MG63 (cell line): ENCODE results near the gene MRGPRG. TPM values are rescaled to one million over a fixed set of nuclear protein-coding genes. Genes with fewer than 3 reads are reported as not detected.

Experiments
- DNase-seq: peaks from one replicate; pipeline ENCODE4 v3.0.0-alpha.2; 2020
- H3K27me3 ChIP-seq: fragments of 250-450 bp; sonication (Bioruptor Pico); 2 replicates; pipeline ENCODE4 v1.5.1; 2020; ENCODE audit warnings: mild to moderate bottlenecking, moderate library complexity
- H3K36me3 ChIP-seq: fragments of 250-450 bp; sonication (Bioruptor Pico); 2 replicates; pipeline ENCODE4 v1.5.1; 2020; ENCODE audit warnings: mild to moderate bottlenecking, moderate library complexity
- H3K4me3 ChIP-seq: fragments of 250-450 bp; sonication (Bioruptor Pico); 2 replicates; pipeline ENCODE4 v1.5.1; 2020; ENCODE audit warnings: mild to moderate bottlenecking, moderate library complexity
- H3K9me3 ChIP-seq: fragments of 250-450 bp; sonication (Bioruptor Pico); 2 replicates; pipeline ENCODE4 v1.5.1; 2020; ENCODE audit warnings: mild to moderate bottlenecking, moderate library complexity
- total RNA-seq: library from RNA; depleted of rRNA; stranded (reverse); fragments of >200 nt; shearing (Covaris generic); gene quantifications from 2 replicates; pipeline ENCODE4 v1.2.3, GENCODE V29; 2014; ENCODE audit warnings: low replicate concordance

Gene MRGPRG
- total RNA-seq, 1 experiment from 2014 or later: not detected

DNA sequence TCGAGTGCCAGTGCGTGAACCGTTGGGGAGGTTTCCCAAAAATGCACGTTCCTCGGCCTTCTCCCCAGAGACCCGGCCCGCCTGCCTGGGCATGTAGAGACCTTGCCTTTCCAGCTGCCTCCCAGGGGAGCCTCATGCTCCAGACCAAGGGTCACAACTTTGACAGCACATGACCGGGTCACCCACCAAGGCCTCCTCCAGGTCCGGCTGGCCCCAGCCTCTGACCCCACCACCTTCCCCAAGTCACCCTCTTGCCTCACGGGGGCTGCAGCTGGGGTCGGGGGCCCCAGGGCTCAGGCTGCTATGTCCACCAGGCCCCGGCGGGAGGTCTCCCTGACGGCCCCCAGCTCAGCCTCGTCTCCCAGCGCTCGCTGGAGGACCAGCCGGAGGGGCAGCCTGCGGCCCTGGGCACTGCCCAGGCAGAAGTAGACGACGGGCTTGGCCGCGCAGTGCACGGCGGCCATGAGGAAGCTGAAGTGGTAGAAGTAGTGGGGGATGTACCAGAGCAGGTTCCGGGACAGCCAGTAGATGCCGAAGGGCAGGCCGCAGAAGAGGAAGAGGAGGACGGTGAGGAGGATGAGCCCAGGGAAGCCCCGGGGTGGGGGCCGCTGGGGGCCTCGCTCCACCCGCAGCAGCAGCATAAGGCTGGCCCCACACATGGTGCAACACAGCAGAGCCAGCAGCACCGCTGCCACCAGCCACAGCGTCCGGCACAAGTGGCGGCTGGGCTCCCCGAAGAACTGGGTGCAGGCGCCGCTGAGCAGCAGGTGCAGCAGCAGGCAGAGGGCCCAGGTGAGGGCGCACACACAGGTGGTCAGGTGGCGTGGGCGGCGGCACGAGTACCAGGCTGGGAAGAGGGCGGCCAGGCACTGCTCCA lies 9.2 kb upstream of the MRGPRG start:
- Histone ChIP-seq H3K27me3 (no peaks in the 10 kb centered on the region), H3K36me3 (no peaks in the 10 kb centered on the region), H3K9me3 (no peaks in the 10 kb centered on the region), H3K4me3 (no peak overlapping the region)
- no peak for DNase-seq

DNA sequence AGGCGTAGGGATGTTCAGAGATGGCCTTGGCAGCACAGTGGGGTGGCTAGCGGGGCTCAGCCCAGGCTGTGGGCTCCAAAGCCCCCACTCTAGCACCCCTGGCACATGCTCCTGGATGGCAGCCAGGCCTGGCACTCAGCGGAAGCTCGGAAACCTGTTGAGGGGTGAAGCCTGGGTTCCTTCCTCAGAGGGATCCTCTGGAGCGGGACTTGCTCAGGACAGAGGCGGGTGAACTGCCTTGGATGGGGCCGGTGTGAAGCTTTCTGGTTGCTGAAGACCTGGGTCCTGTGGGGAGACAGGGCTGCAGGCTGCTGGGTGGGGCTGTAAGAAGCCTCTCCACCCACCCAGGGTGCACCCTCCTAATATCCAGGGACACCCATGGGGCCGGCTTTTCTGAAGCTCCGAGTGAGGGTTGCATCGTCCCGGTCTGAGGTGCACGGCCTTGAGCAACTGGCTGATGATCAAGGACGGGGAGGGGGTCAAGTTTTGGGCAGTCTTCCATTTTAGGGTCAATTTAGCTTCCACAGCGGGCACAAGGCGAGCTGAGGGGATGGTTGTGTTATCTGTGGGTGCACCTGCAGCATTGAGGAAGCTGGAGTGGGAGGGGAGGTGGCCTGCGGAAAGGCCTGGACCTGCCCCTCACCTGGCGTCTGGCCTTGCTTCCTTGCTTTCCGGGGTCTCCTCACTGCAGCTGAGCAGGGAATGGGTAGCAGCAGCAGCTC lies 8.4 kb upstream of the MRGPRG start:
- Histone ChIP-seq H3K27me3 (no peaks in the 10 kb centered on the region), H3K36me3 (no peaks in the 10 kb centered on the region), H3K9me3 (no peaks in the 10 kb centered on the region), H3K4me3 (no peak overlapping the region)
- DNase-seq: no peak

DNA sequence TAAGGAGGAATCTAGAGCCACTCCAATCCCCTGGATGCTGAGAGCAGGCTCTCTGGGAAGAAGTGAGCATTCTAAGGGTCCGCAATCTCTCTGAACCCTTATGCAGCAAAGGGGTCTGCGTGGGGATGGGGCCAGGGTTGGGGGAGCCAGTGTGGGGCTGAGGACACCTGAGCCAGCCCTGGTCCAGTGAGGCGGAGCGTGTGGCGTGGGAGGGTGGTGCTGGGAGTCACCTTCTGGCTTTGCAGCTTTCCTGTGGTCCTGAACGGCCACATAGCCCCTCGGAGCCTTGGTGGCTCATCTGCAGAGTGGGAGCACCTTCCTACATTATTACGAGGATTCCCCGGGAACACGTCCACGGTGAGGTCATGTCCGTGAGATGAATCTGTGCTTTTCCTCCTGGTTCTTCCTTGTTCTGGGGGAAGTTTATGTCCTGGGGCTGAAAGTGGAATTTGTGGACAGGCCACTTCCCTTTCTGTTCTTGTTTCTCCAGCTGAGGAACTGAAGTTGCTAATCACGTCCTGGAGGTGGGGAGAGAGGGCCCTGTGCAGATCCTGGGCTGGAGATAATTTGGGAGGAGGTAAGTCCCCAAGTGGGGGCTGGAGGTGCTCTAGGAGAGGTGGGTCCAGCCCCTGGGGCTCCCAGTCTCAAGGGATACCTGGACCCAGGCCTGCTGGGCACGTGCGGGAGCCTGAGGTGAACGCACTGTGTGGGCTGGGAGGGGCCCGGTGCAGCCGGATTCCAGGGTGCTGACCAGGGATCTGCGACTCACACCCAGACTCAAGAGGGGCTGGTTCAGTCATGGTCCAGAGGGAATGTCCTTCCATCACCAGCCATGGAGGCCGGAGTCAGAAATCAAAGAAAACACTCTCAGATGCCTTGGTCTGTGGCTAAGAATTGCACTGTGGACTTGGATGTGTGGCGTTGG lies 7.5 kb upstream of the MRGPRG start:
- Histone ChIP-seq H3K36me3 (no peaks in the 10 kb centered on the region), H3K27me3 (no peaks in the 10 kb centered on the region), H3K4me3 (no peak overlapping the region), H3K9me3 (no peaks in the 10 kb centered on the region)
- DNase-seq: no peak

DNA sequence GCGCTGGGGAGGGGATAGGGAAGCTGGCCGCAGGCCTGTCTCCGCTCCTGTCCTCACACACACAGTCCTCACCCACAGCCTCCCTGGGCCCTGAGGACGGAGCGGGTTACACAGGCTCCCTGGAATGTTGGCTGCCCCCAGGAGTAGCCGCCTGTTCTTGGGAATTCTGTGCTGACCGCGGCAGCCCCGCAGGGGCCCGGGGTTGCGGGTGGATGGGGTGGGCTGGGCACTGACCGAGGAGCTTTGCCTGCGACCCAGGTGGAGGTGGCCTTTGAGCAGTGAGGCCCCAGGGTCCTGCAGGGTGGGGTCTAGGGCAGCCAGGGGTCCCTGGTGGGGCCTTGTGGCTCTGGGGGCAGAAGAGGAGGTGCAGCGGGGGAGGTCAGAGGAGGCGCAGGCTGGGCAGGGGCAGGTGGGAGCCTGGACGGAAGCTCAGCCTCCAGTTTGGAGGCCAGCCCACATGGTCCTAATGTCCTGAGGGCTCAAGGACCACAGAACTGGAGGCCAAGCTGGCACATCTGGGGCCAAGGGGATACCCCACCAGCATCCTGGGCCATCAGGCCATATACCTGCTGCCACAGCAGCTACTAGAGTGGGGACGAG lies 6.6 kb upstream of the MRGPRG start:
- Histone ChIP-seq H3K36me3 (no peaks in the 10 kb centered on the region), H3K4me3 (no peak overlapping the region), H3K27me3 (no peaks in the 10 kb centered on the region), H3K9me3 (no peaks in the 10 kb centered on the region)
- DNase-seq: no peak

DNA sequence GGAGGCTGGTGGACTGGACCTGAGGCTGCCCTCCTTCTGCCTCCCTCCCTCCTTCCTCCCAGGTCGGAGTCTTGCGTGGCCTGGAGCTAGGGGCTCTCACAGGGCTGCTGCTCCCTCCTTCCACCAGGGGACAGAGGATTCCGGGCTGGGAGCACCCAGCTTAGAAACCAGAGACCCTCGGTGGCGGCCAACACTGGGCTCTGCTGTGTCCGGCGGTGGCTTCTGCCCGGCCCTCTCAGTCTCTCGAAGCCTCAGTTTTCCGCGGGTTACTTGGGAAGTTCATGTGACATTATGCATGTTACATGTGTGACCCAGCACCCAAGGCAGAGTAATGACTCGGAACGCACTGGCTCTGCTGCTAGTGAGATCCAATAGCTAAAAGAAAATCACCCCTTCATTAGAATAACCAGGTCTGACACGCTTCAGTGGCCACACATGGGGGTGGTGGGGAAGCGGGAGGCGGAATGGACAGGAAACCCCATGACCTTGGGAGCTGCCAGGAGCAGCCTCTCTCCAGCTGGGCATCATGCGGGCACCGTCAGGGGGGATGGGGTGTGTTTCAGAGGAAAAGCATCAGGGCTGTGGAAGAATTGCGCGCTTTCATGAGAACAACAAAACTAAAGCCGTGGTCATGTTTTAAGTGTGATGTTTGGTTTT lies 5.9 kb upstream of the MRGPRG start:
- H3K9me3 ChIP-seq: no peaks in the 10 kb centered on the region
- no peak for DNase-seq
- H3K4me3 ChIP-seq: no peak overlapping the region
- H3K27me3 ChIP-seq: no peaks in the 10 kb centered on the region
- H3K36me3 ChIP-seq: no peaks in the 10 kb centered on the region

DNA sequence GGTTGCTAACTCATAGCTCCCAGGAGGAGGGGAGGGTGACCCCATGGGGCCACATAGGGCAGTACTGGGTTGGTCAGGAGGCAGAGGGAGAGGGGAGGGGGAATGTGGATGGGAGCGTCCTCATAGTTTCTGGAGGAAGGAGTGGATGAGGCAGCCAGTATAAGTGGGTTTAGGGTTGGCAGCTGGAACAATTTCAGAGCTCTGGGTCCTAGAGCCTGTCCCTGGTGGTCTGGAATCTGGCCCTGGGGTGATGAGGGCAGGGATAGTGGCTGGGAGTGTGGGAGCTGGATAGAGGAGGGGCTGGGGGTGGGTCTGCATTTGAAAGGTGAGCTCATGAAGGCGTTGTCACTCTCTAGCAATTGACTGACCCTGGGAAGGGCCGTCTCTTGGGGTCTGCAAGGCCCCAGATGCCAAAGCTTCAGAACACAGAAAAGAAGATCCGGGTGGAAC lies 5.3 kb upstream of the MRGPRG start:
- no peak for DNase-seq
- no peaks in the 10 kb centered on the region for H3K27me3 ChIP-seq
- H3K4me3 ChIP-seq: no peak overlapping the region
- no peaks in the 10 kb centered on the region for H3K36me3 ChIP-seq
- no peaks in the 10 kb centered on the region for H3K9me3 ChIP-seq

DNA sequence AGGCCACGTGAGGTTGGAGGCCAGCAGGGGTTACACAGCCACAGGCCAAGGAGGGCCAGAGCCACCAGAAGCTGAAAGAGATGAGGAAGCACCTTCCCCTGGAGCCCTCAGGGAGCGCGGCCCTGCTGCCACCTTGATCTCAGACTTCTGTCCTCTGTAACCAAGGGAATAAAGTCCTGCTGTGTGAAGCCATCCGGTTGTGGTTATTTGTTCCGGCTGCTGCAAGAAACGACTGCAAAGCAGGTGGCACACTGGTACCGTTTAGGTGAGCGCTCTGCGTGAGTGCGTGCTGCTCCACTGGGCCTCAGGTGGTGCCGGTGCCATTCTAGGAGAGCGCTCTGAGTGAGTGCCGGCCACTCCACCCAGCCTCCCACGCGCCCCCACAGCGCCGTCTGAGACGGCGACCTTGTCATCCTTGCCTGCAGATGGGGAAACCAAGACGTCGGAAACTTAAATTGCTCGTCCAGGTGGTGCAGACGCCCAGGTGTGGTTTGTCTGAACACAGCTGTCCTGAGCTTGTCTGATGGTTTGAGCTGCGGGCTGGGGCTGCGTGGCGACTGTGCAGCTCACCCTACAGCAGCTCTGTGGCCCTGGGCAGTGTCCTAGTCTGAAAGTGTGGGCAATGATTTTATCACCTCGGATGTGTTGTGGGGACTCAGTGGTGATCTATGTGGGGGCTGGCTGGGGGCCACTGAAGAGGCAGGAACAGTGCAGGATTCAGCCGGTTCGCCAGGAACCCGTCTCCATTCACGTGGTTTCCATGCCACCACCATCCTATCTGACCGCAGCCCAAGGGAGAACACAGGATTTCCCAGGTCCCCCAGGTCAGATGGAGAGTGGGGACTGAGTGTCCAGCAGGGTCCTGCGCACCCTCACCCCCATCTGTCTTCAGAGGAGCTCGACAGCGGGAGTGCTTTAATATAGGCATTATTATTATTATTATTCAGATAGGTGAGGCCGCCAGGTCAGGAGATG lies 4.6 kb upstream of the MRGPRG start:
- Histone ChIP-seq H3K9me3 (no peaks in the 10 kb centered on the region), H3K4me3 (no peak overlapping the region), H3K27me3 (no peaks in the 10 kb centered on the region), H3K36me3 (no peaks in the 10 kb centered on the region)
- no peak for DNase-seq

DNA sequence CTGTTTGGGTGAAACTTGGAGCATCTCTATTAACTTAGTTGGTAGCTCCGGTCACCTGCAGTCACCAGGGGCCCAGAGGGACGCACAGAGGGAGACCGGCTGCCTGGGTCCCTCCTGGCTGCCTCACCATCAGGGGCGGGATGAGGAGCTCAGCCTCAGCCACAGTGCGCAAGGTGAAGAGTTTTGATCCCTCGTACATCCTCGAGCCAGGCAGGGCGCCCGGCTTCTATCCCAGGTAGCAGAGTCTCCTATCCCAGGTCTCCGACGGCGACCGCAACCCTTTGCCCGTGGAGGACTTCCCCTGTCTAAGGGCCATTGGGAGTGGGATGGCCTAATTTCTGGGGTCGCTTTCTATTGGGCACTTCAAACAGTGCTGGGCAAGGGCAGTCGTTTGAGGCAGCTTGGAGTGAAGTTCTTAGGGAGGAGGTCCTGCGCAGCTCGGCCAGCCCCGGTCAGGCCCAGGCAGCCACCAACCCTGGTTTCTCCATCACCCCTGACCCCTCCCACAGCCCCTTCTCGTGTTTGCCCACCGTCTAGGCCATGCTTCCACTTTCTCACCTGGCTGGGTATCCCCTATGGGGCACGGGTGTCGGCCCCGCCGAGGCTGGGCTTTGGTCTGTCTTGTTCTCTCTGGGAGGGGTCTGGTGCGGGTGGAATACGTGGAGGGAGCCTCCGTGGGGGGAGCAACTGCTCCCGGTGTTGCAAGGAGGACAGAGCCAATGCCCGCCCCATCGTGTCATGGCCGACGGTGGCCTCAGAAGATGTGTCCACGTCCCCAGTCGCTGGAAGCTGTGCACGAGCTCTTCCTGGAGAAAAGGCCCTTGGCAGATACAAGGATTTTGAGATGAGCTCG lies 3.6 kb upstream of the MRGPRG start:
- Histone ChIP-seq H3K36me3 (no peaks in the 10 kb centered on the region), H3K9me3 (no peaks in the 10 kb centered on the region), H3K4me3 (no peak overlapping the region), H3K27me3 (no peaks in the 10 kb centered on the region)
- DNase-seq: no peak

DNA sequence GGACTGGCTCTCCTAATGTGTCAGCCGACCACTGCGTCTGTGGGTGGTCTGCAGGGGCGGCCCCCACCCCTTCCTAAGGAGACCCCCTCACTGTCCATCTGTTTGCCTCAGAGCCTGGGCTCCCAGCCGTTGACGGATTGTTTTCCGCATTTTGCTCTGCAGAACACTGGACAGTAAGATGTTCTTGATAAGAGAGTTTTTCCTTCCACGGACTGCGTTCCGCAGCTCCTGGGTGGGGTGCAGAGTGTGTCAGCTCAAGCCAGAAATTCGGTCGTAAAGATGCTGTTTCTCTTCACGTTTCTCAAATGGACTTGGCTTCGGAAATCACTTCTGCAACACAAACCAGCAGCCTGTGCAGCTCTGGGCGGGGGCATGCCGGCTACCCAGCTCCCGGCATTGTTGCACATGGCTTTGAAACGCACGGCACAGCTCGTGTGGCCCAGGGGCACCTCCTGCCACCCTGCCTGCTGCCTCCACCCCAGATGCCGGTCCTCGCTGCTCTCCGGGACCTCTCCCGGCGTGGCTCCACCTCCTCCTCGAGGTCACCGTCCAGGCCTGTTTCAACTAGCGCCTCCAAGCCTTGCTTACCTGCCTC lies 2.9 kb upstream of the MRGPRG start:
- H3K9me3 ChIP-seq: no peaks in the 10 kb centered on the region
- no peak overlapping the region for H3K4me3 ChIP-seq
- no peak for DNase-seq
- no peaks in the 10 kb centered on the region for H3K36me3 ChIP-seq
- no peaks in the 10 kb centered on the region for H3K27me3 ChIP-seq

DNA sequence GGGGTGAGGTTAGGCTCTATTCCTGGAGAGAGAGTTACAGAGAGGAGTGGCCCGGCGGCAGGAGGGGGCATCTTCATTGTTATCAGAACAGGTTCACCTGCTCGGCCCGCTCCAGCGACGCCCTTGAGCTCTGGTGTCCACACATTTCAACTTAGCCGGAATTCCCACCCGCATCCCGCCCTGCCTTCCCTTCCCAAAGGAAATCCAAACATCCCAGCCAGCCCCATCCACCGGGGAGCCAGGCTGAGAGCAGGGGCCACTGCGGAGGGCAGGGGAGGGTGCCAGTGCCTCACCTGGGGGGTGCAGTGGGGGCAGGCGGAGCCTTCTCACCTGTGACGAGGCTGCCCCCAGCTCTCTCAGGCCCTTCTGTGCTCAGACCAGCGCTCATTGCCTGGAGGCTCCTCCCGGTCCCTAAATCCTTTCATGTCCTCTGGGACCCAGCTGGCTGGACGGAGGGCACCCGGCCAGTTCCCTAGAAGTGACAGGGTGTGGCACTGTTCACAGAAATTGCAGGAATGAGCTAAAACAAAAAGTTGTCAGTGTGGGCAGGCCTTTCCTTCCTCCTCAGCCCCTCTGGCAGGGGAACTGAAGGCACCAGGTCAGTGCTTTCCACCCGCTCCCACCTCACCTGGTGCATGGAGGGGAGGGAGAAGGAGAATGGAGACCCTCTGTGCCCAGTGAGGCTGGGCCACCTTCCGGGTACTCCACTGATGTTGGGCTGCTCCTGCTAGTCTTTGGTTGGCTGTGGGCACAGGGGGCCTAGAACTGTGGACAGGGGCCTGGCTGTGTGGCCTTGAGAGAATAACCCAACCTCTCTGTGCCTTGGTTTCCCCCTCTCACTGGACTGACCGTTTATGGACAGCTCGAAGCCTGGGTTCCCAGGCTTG lies 2.2 kb upstream of the MRGPRG start:
- H3K4me3 ChIP-seq: no peak overlapping the region
- no peaks in the 10 kb centered on the region for H3K27me3 ChIP-seq
- DNase-seq: no peak
- H3K36me3 ChIP-seq: no peaks in the 10 kb centered on the region
- no peaks in the 10 kb centered on the region for H3K9me3 ChIP-seq

DNA sequence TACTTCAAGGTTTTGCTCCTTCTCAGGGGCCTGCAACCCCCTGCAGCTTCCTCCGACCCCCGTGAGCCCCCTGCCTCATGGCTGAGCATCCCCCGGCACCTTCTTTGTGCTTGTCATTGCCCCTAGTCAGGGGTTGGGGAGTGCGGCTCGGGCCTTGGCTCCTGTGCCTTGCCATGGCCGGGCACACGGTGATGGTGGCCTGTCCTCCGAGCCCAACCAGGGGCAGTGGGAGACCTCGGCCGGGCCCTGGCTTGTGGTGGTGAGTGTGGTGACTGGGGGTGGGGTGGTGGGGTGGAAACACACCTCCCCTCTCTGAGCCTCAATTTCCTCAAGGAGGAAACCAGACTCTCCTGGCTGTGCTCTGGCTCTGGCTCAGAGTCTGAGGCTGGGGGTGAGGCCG lies 1.5 kb upstream of the MRGPRG start:
- H3K9me3 ChIP-seq: no peaks in the 10 kb centered on the region
- DNase-seq: no peak
- no peaks in the 10 kb centered on the region for H3K27me3 ChIP-seq
- H3K36me3 ChIP-seq: no peaks in the 10 kb centered on the region
- no peak overlapping the region for H3K4me3 ChIP-seq

DNA sequence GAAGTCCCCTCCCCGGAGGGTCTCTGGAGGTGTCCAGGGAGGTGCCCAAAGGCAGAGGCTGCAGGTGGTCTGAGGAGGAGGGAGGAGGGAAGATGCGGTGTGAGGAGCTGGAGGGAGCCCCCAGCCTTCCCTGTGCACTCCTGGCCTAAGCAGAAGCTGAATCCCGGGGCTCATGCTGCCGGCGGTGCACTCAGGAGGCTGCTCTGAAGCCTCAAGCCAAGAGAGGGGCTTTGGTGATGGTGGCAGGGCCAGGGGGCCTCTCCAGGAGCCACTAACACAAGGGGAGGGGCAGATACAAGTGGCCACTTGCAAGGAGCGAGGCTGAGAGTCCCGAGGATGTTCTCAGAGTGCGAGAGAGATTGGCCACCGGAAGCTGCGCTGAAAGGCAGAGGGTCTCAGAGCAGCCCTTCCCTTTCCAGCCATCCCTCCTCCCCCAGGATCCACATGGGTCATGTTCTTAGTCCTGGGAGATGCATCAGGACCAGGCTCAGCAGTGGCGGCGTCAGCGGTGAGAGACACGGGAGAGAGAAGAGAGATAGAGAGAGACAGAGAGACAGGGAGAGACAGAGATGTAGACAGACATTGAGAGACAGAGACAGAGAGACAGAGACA lies 774 bp upstream of the MRGPRG start:
- no peaks in the 10 kb centered on the region for H3K27me3 ChIP-seq
- H3K9me3 ChIP-seq: no peaks in the 10 kb centered on the region
- no peak for DNase-seq
- no peaks in the 10 kb centered on the region for H3K36me3 ChIP-seq
- no peak overlapping the region for H3K4me3 ChIP-seq
